SH-SY5Y (cell line): ENCODE results near the gene KLK4.

Source experiments
- GATA2 ChIP-seq: IDR thresholded peaks from 2 replicates; pipeline ENCODE4 v1.6.1; 2011; ENCODE audit warnings: mild to moderate bottlenecking, low read depth, low read length
- GATA3 ChIP-seq: IDR thresholded peaks from 2 replicates; pipeline ENCODE4 v1.6.1; 2011; ENCODE audit warnings: low read depth, mild to moderate bottlenecking, low read length, moderate library complexity

DNA sequence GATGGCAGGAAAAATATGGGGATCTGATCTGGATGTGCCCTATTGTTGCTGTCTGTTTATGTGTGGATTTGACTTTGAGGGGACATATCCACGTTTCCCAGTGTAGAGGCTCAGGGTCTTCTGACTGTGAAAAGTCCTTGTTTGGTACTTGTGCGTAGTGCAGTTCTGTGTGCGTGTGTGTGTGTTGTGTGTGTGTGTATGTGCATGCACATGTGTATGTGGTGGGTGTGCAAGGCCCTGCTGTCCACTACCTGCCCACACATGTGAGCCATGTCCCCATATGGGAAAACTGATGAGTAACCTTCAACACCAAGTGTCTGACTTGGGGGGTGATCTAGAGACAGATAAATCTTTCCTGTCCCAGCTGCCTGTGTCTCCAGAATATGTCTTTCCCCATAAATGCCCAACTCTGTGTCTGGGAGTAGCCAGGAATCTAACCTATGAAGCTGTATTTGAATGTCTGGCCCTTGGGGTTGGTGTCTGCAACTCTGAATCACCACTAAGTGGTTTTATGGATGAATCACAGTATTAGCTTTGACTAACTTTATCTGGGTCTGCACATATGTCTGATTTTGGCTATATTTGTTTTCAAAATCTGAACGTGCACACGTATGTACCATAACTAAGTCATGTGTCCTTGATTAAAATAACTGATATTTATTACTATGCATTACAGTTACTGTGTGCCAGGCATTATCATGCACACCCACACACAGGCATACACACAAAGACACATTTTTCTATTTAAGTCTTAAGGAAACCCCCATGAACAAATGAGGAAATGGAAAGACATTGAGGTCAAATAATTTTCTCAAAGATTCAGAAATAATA lies 20.6 kb downstream of the KLK4 start:
- TF ChIP-seq GATA2 (no peak), GATA3 (no peak)
